ENCODE results near the gene ESM1.

Gene ESM1

GRCh38 chr5:54988218-54988617, 2.8 kb upstream of the ESM1 start:
- H3K4me3 ChIP-seq (ENCODE audit: low read depth, low read length): no peak overlapping the region
- in situ Hi-C loops (cut with HindIII; ENCODE audit: low sequenced_read_pairs): no loop called here
- TF ChIP-seq CTCF (IDR thresholded peaks at IDR 0.05; ENCODE audit: low read depth, low read length): no peak
- DNase-seq (ENCODE audit: low read depth, low spot score): no peak

GRCh38 chr5:54986269-54986654, 869 bp upstream of the ESM1 start:
- TF ChIP-seq CTCF (IDR thresholded peaks at IDR 0.05; ENCODE audit: low read depth, low read length): no peak
- in situ Hi-C loops (cut with HindIII; ENCODE audit: low sequenced_read_pairs): no loop called here
- DNase-seq (ENCODE audit: low read depth, low spot score): no peak
- H3K4me3 ChIP-seq (ENCODE audit: low read depth, low read length): no peak overlapping the region

GRCh38 chr5:54981928-54982327, 3.5 kb downstream of the ESM1 start:
- DNase-seq (ENCODE audit: low read depth, low spot score): no peak
- H3K4me3 ChIP-seq (ENCODE audit: low read depth, low read length): peak overlapping the region; percentile 9
- TF ChIP-seq CTCF (IDR thresholded peaks at IDR 0.05; ENCODE audit: low read depth, low read length): no peak
- in situ Hi-C loops (cut with HindIII; ENCODE audit: low sequenced_read_pairs): no loop called here

GRCh38 chr5:54975701-54976100, 9.7 kb downstream of the ESM1 start:
- no peak for TF ChIP-seq CTCF (IDR thresholded peaks at IDR 0.05; ENCODE audit: low read depth, low read length)
- in situ Hi-C loops (cut with HindIII; ENCODE audit: low sequenced_read_pairs): no loop called here
- DNase-seq (ENCODE audit: low read depth, low spot score): no peak
- no peak overlapping the region for H3K4me3 ChIP-seq (ENCODE audit: low read depth, low read length)

- no peak for DNase-seq (ENCODE audit: low read depth, low spot score)
- peak; percentile 8 for TF ChIP-seq CTCF (IDR thresholded peaks at IDR 0.05; ENCODE audit: low read depth, low read length)
- in situ Hi-C loops (cut with HindIII; ENCODE audit: low sequenced_read_pairs): no loop called here
- no peak overlapping the region for H3K4me3 ChIP-seq (ENCODE audit: low read depth, low read length)
Measured at GRCh38 chr5:54969856-54970828, 15.3 kb downstream of the ESM1 start.

GRCh38 chr5:54969242-54969641, 16.2 kb downstream of the ESM1 start:
- no peak for DNase-seq (ENCODE audit: low read depth, low spot score)
- no peak for TF ChIP-seq CTCF (IDR thresholded peaks at IDR 0.05; ENCODE audit: low read depth, low read length)
- no peak overlapping the region for H3K4me3 ChIP-seq (ENCODE audit: low read depth, low read length)
- in situ Hi-C loops (cut with HindIII; ENCODE audit: low sequenced_read_pairs): no loop called here

Data from astrocyte of the spinal cord (primary cell).